Progenitor cell of endocrine pancreas (in vitro differentiated cells): Measurements from ENCODE around the gene CRYBB1. TPM values are rescaled to one million over a fixed set of nuclear protein-coding genes. Genes with fewer than 3 reads are reported as not detected.

Experiments
- DNase-seq: peaks from one replicate; pipeline ENCODE4 v3.0.0; 2021; ENCODE audit warnings: low spot score; ENCODE audit not compliant: unreplicated experiment
- H3K27ac Mint-ChIP-seq: 2 replicates; pipeline ENCODE4 v1.8.0; 2021; ENCODE audit warnings: mild to moderate bottlenecking, moderate library complexity, mixed read lengths
- H3K27me3 Mint-ChIP-seq: 2 replicates; pipeline ENCODE4 v1.8.0; 2021; ENCODE audit warnings: mixed read lengths
- H3K36me3 Mint-ChIP-seq: 2 replicates; pipeline ENCODE4 v1.8.0; 2022; ENCODE audit warnings: mixed read lengths; ENCODE audit not compliant: insufficient read depth
- H3K4me1 Mint-ChIP-seq: 2 replicates; pipeline ENCODE4 v1.8.0; 2021; ENCODE audit warnings: low read depth, mixed read lengths
- H3K4me3 Mint-ChIP-seq: 2 replicates; pipeline ENCODE4 v1.8.0; 2021; ENCODE audit warnings: low read depth, mild to moderate bottlenecking, moderate library complexity, mixed read lengths
- H3K9me3 Mint-ChIP-seq: 2 replicates; pipeline ENCODE4 v1.8.0; 2021; ENCODE audit warnings: low read depth, mixed read lengths
- total RNA-seq: library from RNA; stranded (reverse); gene quantifications from 2 replicates; pipeline ENCODE4 v1.2.1, GENCODE V29; 2021
- TF ChIP-seq, protein P1 (sequence below): fragments of 200-600 bp; sonication (generic); IDR thresholded peaks from one replicate; pipeline ENCODE4 v1.5.0; 2021; ENCODE audit warnings: antibody characterized with exemption, mild to moderate bottlenecking; ENCODE audit not compliant: unreplicated experiment

The CRYBB1 gene
- total RNA-seq, 1 donor from 2014 or later = not detected

GRCh38 chr22:26567610-26568009 lies 50.2 kb downstream of the CRYBB1 start:
- TF ChIP-seq, protein P1, sequence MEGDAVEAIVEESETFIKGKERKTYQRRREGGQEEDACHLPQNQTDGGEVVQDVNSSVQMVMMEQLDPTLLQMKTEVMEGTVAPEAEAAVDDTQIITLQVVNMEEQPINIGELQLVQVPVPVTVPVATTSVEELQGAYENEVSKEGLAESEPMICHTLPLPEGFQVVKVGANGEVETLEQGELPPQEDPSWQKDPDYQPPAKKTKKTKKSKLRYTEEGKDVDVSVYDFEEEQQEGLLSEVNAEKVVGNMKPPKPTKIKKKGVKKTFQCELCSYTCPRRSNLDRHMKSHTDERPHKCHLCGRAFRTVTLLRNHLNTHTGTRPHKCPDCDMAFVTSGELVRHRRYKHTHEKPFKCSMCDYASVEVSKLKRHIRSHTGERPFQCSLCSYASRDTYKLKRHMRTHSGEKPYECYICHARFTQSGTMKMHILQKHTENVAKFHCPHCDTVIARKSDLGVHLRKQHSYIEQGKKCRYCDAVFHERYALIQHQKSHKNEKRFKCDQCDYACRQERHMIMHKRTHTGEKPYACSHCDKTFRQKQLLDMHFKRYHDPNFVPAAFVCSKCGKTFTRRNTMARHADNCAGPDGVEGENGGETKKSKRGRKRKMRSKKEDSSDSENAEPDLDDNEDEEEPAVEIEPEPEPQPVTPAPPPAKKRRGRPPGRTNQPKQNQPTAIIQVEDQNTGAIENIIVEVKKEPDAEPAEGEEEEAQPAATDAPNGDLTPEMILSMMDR = no peak
- no peaks in the 10 kb centered on the region for H3K36me3 Mint-ChIP-seq
- H3K4me1 Mint-ChIP-seq = peaks cover 13% of the 10 kb centered on the region
- no peak for DNase-seq
- H3K9me3 Mint-ChIP-seq = no peaks in the 10 kb centered on the region
- H3K4me3 Mint-ChIP-seq = no peak overlapping the region
- no peaks in the 10 kb centered on the region for H3K27me3 Mint-ChIP-seq
- H3K27ac Mint-ChIP-seq = no peak overlapping the region

DNA sequence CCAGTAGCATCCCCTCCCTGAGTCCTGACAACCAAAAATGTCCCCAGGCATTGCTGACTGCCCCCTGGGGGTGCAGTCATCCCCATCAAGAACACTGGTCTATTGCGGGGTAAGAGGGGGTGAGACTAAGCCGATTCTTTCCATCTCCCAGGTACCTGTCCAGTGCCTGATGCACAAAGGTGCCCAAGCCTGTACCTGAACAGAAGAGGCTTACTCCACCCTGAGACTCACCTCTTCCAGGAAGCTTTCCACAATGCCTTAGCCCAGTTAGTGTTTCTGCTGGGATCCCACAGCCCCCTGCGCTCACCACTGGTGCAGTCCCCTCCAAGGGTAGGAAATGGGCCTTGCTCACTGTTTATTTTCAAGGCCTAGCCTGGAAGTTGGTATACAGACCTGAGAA lies 50.8 kb downstream of the CRYBB1 start:
- Mint-ChIP-seq H3K27ac (no peak overlapping the region), H3K27me3 (no peaks in the 10 kb centered on the region), H3K36me3 (no peaks in the 10 kb centered on the region), H3K4me1 (peaks cover 13% of the 10 kb centered on the region), H3K4me3 (no peak overlapping the region), H3K9me3 (no peaks in the 10 kb centered on the region)
- DNase-seq = no peak
- TF ChIP-seq, protein P1 = no peak

GRCh38 chr22:26565889-26566288 lies 51.9 kb downstream of the CRYBB1 start:
- TF ChIP-seq, protein P1 = no peak
- no peak overlapping the region for H3K27ac Mint-ChIP-seq
- no peaks in the 10 kb centered on the region for H3K9me3 Mint-ChIP-seq
- peaks cover 11% of the 10 kb centered on the region for H3K4me1 Mint-ChIP-seq
- H3K27me3 Mint-ChIP-seq = no peaks in the 10 kb centered on the region
- DNase-seq = no peak
- no peak overlapping the region for H3K4me3 Mint-ChIP-seq
- H3K36me3 Mint-ChIP-seq = no peaks in the 10 kb centered on the region

- TF ChIP-seq, protein P1 = no peak
- Mint-ChIP-seq H3K9me3 (no peaks in the 10 kb centered on the region), H3K4me3 (no peak overlapping the region), H3K36me3 (no peaks in the 10 kb centered on the region), H3K27ac (no peak overlapping the region), H3K27me3 (no peaks in the 10 kb centered on the region), H3K4me1 (peaks cover 11% of the 10 kb centered on the region)
- DNase-seq = no peak
Measured at GRCh38 chr22:26565181-26565580, 52.6 kb downstream of the CRYBB1 start.

DNA sequence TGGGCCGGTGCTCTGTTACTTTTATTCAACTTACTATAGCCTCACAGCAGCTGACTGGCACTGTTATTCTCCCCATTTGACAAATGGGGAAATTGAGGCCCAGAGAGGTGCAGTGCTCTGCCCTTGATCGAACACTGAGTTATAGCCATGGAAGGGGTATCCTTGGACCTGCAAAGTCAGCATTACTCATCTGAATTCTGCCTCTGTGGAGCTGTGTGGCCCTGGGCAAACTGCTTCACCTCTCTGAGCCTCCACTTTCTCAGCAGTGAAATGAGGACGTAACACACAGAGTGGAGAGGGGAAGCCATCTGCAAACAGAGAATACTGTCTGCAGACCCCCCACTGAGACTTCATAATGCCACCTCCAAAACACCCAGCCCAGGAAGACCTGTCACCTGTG lies 53.2 kb downstream of the CRYBB1 start:
- Mint-ChIP-seq H3K27ac (no peak overlapping the region), H3K4me1 (peaks cover 11% of the 10 kb centered on the region), H3K27me3 (no peaks in the 10 kb centered on the region), H3K36me3 (no peaks in the 10 kb centered on the region), H3K9me3 (no peaks in the 10 kb centered on the region), H3K4me3 (no peak overlapping the region)
- no peak for DNase-seq
- TF ChIP-seq, protein P1 = no peak
